HG03095 (cell line): Measurements from ENCODE around the gene C1QTNF12.
A peak's percentile ranks its signal among the peaks of the same experiment; 100 is the strongest.

Source experiments
- ATAC-seq: cut with Tn5 transposase; IDR thresholded peaks from one replicate; pipeline ENCODE4 v1.9.1; 2021; ENCODE audit warnings: moderate library complexity; ENCODE audit not compliant: unreplicated experiment

The C1QTNF12 gene

DNA sequence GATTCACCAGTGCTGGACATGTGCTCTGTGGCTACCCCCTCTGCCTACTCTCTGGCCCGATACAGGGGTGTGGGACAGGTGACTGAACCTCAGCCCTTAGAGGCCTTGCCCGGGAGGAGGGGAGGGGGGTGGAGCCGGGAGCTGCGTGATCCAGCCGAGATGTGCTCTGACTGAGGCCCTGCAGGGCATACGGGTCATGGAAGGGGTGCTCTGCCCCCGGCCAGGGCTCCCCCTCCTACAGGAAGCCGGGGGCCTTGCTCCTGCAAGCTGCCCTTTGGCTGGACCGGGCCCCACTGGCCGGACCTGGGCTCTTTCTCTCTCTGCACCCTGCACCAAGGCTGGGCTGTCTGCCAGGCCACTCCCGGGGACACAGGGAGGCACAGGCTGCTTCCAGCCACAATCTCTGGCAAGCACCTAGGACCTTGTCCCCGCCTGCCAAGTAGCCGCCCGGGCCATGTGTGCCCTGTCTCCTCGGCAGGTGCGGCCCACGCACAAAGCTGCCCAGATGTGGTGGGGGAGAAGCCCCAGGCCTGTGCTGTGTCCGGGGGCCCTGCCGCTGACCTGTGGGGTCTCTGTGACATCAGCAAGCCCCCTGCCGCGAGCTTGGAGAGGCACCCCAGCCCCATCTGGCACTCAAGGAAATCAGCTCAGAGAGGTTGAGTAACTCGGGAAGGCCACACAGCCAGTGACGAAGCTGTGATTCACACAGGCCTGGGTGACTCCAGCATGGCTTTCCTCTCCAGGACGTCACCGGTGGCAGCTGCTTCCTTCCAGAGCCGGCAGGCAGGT is 35.2 kb upstream of the C1QTNF12 start:
- ATAC-seq: no peak

DNA sequence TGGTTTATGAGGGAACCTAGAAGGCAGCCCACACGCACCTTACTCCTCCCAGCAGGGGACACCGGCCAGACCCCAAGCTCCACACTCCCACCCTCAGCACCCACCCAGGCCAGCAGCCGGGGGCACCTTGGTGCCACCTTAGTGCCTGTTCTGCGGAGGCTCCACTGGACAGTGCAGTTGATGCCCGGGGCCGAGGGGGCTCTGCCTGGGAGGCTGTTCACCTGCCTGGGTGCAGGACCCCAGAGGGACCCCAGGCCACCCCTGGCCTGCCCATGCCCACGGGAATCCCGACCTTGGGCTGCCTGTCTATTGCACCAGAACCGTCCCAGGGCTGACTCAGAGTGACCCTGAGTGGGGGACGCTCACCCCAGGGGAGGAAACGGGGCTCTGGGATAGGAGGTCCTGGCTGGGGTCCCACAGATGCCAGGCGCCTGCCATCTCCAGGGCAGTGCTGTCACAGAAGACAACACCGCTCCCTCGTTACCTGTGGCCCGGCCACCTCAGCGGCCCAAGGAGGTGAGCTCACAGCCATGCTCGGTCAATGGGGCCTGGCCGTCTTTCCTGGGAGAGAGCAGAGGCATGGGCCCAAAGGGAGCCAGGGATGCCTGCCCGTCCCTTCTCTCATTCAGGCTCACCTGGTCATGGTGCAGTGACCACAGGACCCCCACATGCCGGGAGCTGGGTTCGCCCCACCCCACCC is 34.4 kb upstream of the C1QTNF12 start:
- ATAC-seq: no peak

DNA sequence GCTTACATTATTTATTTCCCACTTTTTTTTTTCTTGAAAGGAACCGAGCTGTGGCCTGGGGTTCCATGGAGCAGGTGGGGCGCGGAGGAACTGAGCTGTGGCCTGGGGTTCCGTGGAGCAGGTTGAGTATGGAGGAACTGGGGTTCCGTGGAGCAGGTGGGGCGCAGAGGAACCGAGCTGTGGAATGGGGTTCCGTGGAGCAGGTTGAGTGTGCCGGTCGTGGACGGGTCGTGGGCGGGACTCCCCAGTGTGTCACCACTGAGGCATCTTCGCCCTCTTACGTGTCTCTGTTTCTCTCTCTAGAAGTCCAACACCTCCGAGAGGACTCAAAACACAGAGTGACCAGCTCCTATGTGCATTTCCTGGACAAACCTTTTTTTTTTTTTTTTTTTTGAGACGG is 32.5 kb upstream of the C1QTNF12 start:
- ATAC-seq: no peak

DNA sequence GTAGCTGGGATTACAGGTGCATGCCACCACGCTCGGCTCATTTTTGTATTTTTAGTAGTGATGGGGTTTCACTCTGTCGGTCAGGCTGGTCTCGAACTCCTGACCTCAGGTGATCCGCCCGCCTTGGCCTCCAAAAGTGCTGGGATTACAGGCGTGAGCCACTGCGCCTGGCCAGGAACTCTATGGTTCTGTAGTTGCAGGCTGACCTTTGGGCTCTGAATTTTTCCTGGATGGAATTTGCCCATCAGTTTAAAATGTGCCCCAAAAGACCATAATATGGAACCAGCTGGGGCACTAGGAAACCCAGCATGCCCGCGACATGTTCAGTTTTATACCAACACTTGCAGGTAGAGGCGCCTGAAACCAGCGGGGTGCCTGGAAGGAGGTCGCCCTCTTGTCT is 32.1 kb upstream of the C1QTNF12 start:
- no peak for ATAC-seq

DNA sequence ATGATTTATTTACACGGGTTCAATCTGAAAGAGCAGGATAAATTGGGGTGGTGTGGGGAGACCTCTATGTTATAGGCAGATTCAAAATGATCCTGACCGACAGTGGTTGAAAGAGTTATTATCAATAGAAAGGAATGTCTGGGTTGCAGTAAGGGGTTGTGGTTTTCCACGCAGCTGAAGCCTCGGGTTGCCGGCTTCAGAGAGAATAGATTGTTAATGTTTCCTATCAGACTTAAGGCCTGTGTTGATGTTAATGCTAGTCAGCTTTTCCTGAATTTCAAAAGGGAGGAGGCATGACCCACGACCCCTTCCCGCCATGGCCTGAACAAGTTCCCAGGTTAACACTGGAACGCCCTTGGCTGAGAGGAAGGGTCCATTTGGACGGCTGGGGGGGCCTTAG is 29.3 kb upstream of the C1QTNF12 start:
- no peak for ATAC-seq

DNA sequence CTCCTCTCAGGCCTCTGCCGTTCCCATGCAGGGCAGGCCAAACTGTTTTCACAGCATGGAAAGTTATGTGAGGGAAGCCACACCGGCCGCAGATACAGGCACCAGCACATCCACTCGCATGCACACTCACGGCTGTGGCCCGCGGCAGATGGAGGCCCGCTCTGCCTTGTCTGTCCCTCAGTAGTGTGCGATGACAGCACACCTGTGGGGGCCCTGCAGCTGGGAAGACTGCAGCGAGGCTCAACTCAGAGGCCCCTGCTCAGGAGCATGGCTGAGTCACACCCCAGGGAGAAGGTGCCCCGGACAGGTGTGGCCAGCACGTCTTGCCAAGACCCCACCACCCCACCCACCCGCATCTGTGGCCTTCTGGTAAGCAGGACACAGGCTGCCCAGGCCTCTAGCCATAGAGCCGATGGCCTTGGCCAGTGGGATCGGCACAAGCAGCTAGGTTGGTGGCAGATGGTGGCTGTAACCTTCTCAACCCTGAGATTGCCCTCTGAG is 28.5 kb upstream of the C1QTNF12 start:
- ATAC-seq: no peak

DNA sequence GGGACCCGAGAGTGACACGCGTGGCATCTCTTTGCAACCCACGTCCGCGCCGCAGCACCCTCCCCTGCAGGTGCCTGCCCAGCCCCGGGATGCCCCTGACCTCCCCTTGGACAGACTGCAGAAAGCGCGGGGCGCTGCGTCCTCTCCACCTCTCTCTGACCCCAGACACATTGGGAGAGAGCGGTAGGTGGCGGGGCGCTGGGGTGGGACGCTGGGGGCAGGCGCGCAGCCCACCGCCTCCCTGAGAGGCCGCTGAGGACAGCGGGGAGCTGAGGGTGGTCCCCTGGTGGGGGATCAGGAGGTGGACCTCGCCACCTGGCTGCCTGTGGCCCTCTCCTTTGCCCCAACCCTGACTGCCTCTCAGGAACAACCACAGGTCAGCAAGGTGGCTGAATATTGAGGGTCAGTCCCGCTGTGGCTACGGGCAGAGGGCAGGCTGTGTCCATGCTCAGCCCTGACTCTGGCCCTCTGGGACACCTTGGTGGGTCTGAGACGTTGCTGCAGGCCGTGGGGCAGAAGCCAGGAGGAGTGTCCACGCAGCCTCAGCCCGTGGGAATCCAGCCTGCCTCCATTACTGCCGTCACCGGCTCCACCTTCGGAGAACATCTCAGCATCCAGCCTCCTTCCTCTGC is 27.9 kb upstream of the C1QTNF12 start:
- ATAC-seq: no peak

DNA sequence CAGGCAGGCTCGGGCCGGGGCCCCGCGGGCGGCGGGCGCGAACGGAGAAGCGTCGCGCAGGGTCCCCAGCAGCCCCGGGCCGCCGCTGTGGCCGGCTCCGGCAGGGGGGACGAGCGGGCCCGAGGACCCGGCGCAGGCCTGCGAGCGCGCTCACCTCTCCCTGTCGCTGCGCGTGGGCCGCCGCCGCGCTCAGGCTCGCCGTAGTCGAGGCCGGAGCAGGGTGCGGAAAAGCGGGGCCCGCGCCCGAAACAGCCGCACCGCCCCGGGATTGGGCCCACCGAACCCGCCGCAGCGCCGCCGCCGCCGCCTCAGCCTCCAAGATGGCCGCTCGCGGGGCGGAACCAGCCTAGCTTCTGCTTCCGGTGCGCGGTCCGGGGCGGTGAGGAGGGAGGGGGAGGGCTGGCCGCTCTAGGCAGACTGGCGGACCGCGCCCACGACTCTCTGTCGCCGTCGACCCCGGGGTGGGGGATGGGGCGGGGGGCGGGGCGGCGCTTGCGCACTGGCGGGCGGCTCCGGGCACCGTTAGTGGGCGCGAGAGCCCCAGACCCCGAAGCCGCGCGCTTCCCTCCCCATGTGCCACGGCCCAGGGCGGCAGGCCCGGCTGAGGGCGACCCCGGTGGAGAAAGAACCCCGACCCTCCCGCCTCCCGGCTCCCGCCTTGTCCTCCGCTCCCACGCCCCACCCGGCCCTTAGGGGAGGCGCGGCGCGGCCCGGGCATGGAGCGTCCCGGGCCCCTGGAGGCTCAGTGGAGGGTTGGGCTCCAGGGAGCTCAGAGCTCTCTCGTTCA is 27.2 kb upstream of the C1QTNF12 start, which contains the start of gene UBE2J2:
Gene UBE2J2 (minus strand): TSS at position 343 of the 787 bp plus-strand sequence. CDS start 5,862 bp downstream, outside the sequence.
- ATAC-seq: peak; percentile 66

DNA sequence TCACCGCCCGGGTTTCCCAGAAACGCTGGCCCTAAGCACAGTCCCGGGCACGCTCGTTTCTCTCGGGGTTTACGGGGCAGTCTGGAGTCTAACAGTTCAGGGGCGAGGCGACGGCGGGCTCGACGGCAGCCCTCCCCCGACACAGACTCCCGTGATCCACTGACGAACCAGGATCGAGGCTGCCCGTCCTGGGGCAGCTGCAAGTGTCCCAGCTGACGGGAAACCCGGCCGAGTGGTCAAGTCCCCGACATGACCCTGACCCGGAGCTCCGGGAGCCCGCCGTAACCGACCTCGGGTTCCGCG is 26.6 kb upstream of the C1QTNF12 start:
- ATAC-seq: peak; percentile 16

DNA sequence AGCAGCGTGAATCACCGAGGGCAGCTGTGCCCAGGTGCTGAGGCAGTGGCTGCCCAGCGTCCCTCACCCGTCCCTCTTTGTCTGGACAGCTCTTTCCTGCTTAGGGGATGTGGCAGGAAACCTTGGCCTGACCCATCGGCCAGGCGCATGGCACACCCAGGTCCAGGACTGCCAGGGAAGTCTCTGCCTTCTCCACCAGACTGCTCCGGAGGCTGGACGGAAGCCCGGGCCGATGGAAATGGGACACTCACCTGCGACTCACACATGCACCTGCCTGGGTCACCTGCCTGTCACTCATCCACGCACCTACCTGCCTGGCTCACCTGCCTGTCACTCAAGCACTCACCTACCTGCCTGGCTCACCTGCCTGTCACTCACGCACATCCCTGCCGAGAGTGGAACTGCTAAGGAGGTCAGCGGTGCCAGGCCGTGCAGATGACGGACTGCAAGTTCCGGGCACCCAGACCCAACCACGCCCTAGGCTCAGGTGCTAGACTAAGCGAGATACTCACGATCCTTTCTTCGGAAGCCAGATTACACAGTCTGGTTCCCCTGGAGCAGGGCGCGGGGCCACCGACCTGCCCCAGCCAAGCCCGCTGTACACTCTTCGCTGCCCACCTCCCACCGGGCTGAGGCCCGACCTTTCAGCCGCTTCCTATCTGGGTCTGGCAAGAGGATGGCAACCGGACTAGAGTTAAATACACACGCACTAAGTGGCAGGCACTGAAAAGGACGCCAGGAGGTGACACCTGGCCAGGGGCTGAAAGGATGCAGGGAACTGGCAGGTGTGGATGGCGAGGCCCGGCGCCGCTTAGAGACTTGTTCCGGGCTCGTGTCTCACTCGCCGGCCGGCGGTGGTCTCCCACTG is 26.1 kb upstream of the C1QTNF12 start:
- no peak for ATAC-seq

DNA sequence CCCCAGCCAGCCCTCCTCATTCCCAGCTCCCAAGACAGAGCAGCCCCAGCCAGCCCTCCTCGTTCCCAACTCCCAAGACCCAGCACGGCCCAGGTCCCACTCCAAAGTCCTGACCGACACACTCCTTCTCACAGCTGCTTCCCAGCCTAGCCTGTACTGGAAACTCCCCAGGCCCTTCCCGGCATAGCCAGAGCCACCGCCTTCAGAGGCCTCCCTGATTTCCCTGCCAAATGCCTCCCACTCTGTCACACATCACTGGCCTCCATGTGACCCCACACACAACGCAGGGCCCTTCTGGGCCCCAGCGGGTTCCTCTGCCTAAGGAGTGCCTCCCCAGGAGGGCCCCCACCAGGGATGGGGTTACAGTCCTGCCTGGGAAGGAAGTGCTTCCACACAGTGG is 24.3 kb upstream of the C1QTNF12 start:
- no peak for ATAC-seq

DNA sequence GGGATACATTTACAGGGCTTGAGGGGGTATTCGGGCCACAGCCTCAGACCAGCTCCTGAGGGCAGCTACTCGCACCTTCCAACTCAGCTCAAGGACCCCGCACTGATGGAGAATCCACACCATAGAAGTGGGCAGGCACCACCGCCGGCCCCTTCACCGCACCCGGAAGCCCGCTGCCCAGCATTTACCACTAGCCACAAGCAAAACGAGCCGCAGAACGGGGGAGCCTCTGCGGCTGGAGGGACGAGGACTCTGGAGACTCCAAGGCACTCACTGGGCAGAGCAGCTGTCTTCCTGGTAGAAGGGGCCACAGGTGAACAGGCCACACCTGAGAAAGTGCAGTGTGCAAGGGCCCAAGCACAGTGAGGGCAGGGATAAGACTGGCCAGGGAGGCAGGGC is 21.8 kb upstream of the C1QTNF12 start:
- no peak for ATAC-seq

DNA sequence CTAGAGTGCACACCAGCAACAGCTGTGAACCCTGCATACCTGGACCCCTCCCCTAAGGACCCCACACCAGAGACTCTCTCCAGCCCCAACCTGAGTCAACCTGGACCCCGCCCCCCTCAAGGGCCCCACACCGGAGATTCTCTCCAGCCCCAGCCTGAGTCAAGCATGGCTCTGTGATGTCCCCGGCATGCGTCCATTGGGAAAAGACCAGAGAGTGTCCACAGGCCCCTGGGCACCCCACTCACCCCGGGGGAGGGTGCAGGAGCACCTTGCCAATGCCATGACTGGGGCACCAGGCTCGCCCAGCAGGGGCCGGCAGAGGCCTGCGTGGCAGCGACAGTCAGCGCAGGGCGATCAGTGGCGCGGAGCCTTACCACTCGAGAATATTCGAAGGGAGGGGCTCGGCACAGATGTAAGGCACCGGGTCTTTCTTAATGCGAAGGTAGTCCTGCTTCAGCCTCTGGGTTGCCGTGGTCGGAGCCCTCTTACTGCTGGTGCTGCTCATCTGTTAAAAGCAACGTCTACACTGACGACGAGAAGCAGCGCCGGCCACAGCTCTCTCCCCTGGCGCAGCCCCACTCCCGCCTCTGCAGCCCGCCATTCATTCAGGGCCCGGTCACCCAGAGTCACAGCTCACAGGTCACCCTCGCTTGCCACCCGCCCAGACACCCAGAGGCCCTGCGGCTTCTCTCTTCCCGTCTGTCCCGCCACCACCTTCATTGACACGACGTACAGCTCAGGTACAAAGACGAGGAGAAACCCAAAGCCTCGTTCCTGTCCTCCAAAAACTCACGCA is 21.2 kb upstream of the C1QTNF12 start:
- no peak for ATAC-seq

DNA sequence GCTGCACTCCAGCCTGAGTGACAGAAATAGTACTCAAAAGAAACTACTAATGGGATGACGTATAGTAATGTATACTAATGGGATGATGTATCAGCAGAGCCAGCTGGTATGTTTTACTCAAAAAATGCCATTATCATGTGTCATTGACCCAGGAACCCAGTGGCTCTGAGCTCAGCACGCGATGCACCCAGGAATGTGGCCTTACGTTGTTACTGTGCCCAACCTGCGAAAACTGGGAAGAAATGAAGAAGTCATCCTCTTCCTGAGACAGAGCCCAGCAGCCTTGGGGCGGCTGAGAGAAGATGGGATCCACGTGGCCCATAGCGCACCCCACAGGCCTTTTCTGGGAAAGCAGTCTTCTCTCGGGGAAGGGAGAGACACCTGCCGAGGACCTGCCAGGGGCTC is 18.3 kb upstream of the C1QTNF12 start:
- no peak for ATAC-seq

DNA sequence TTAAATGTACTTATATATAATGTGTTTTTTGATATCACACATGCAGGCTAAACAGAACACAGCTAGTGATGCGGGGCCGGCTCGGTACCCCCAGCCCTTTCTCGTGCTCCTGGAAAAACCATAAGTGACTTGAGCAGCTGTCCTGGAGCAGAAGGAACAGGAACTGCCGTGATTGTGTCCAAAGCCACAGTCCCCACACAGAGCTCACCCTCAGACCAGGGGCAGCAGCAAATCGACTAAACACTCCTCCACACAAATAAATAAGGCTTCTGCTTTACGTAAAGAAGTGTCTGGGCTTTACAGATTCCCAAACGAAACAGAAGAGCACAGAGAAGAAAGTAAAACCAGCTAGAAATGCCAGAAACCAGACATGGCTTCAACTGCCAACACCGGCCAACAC is 17.5 kb upstream of the C1QTNF12 start:
- ATAC-seq: no peak

DNA sequence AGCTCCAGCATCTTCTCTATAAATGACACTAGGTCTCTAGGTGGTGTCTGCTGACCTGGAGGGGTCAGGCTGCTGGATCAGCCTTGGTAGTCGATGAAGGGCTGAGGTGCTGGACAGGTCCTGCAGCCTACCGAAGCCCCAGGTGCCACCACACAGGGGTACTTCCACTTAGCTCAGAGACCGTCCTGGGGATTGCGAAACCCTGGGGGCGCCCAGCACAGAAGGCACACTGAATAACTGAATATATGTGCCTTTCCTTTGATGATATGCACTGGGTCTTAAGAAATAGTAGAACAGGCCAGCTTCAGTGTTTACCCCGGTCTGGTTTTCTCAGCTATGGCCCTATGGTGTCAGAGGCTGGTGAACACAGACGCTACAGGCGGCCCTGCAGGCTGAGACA is 16.2 kb upstream of the C1QTNF12 start:
- ATAC-seq: no peak

DNA sequence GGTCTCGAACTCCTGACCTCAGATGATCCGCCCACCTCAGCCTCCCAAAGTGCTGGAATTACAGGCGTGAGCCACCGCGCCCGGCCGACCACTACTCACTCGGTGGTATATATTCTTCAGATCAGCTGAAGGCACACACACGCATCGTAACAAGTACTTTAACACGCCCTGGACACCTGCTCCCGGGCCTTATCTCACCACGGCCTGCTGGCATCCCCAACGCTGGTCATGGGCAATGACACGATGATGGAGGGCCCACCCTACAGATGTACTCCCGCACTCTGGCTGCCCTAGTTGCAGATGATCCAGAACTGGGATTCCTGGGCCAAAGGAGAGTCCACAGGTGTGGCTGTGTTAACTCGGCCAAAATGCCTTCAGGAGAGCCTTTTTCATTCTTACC is 15.5 kb upstream of the C1QTNF12 start:
- ATAC-seq: no peak

DNA sequence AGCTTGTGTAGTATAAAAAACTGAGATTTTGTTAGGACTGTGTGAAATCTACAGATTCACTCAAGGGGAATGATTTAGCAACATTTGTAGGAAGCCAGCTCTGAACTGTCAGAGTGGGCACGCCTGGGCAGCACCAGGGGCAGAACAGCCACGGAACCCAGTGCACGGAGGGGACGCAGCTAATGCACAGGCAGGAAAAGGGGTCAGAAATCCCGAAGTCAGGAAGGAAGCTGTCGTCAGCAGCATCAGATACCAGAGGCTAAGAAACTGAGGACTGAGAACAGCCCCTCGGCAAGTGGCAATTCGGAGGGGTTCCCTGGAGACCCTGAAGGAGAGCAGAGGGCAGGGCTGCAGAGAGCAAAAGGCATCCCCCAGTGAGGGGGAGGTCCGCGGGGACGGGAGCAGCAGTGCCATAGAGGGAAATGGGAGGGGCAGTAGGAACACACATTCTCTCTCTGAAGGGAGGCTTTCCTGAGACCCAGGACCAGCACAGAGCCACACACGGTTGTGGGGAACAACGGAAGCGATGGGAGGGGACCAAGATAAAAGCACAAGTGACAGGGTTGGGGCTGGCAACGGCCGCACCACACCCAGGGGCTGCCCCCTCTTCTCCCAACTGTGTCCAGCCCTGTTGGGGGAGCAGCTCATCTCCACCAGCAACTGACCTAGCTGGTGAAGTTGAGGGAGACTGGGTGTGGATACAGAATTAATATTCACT is 14.5 kb upstream of the C1QTNF12 start:
- ATAC-seq: no peak
